K562 (cell line): ENCODE measurements around the gene SIGLEC6. TPM values are rescaled to one million over a fixed set of nuclear protein-coding genes. Genes with fewer than 3 reads are reported as not detected.

Experiments
- CGGBP1 ChIP-seq: fragments of 250-450 bp; sonication (Bioruptor Pico); IDR thresholded peaks from 2 replicates; pipeline ENCODE4 v1.9.0; 2021; ENCODE audit warnings: mild to moderate bottlenecking
- FOXA1 ChIP-seq: fragments of 450-650 bp; IDR thresholded peaks from 2 replicates; pipeline ENCODE4 v1.6.1; 2016; ENCODE audit warnings: mild to moderate bottlenecking, borderline replicate concordance
- GABPA ChIP-seq: fragments of 200-800 bp; sonication (Bioruptor generic); conservative IDR thresholded peaks from 2 replicates; pipeline ENCODE4 v1.6.1; 2016; ENCODE audit warnings: low read depth, missing genetic modification characterization, missing compliant biosample characterization
- HDAC3 ChIP-seq: fragments of 450-650 bp; IDR thresholded peaks from 2 replicates; pipeline ENCODE4 v1.6.1; 2018; ENCODE audit warnings: borderline replicate concordance, mild to moderate bottlenecking, moderate library complexity; ENCODE audit not compliant: partially characterized antibody
- HIVEP1 ChIP-seq: fragments of 250-450 bp; sonication (Bioruptor Pico); IDR thresholded peaks from 2 replicates; pipeline ENCODE4 v1.4.0; 2020; ENCODE audit warnings: mild to moderate bottlenecking
- HNRNPLL ChIP-seq: fragments of 200-400 bp; formaldehyde crosslinking; IDR thresholded peaks from 2 replicates; pipeline ENCODE4 v1.6.1; 2017; ENCODE audit warnings: low read length, low read depth, mild to moderate bottlenecking; ENCODE audit not compliant: poor library complexity, severe bottlenecking
- MITF ChIP-seq: IDR thresholded peaks from 2 replicates; pipeline ENCODE4 v1.6.1; 2014; ENCODE audit warnings: antibody characterized with exemption
- POLR2AphosphoS2 ChIP-seq: IDR thresholded peaks from 2 replicates; pipeline ENCODE4 v1.6.1; 2012; ENCODE audit warnings: low read length, improper control_type of control experiment
- RBFOX2 ChIP-seq: fragments of 200-400 bp; formaldehyde crosslinking; IDR thresholded peaks from 2 replicates; pipeline ENCODE4 v1.6.1; 2017; ENCODE audit warnings: low read depth, mild to moderate bottlenecking, low read length, moderate library complexity
- SRSF1 ChIP-seq: fragments of 200-400 bp; formaldehyde crosslinking; IDR thresholded peaks from 2 replicates; pipeline ENCODE4 v1.6.1; 2017; ENCODE audit warnings: mild to moderate bottlenecking, low read depth, low read length, moderate library complexity
- TCF7L2 ChIP-seq: fragments of 150-350 bp; IDR thresholded peaks from 2 replicates; pipeline ENCODE4 v1.6.1; 2016; ENCODE audit warnings: low read depth, mild to moderate bottlenecking, low read length, moderate library complexity
- THAP12 ChIP-seq: fragments of 250-450 bp; sonication (Bioruptor Pico); IDR thresholded peaks from 2 replicates; pipeline ENCODE4 v1.9.0; 2021; ENCODE audit warnings: mild to moderate bottlenecking, inconsistent platforms
- ZBTB49 ChIP-seq: sonication (generic); formaldehyde crosslinking; IDR thresholded peaks from 2 replicates; pipeline ENCODE4 v1.8.0; 2022; ENCODE audit warnings: missing genetic modification reagents, mild to moderate bottlenecking, borderline replicate concordance
- ZFP36 ChIP-seq: fragments of 150-350 bp; IDR thresholded peaks from 2 replicates; pipeline ENCODE4 v1.6.1; 2018; ENCODE audit warnings: low read length, low read depth; ENCODE audit not compliant: partially characterized antibody
- ZNF175 ChIP-seq: fragments of 200-800 bp; sonication (Bioruptor generic); IDR thresholded peaks from 2 replicates; pipeline ENCODE4 v1.6.1; 2016; ENCODE audit warnings: low read depth, mild to moderate bottlenecking, missing genetic modification characterization, missing compliant biosample characterization
- ZNF778 ChIP-seq: fragments of 450-650 bp; formaldehyde crosslinking; IDR thresholded peaks from 2 replicates; pipeline ENCODE4 v1.4.0; 2020; ENCODE audit warnings: mild to moderate bottlenecking, moderate library complexity
- polyA plus RNA-seq, 8 experiments: library from polyadenylated mRNA; depleted of rRNA in 4 of 8; stranded (reverse) in 5 of 8; unstranded in 3 of 8; fragments of >200 nt; fragmentation: Nextera tagmentation in 2 of 8; fragmentation: Illumina TruSeq in 1 of 8; extraction: Ambion mirVana in 2 of 8; extraction: Trizol in 1 of 8; gene quantifications; 2 replicates each; pipeline versions ENCODE4 v1.2.1 to v1.2.3, GENCODE V29; 2011 to 2014; ENCODE audit warnings: inconsistent platforms in 1 of 8, missing spikeins in 1 of 8
- total RNA-seq, 7 experiments: library from RNA; depleted of rRNA in 6 of 7; stranded (reverse); fragments of >200 nt in 6 of 7; fragmentation: Illumina TruSeq in 2 of 7; extraction: Trizol in 2 of 7; gene quantifications; 2 replicates each; pipeline versions ENCODE4 v1.2.1 to v1.2.3, GENCODE V29; 2011 to 2021; ENCODE audit warnings: low replicate concordance in 1 of 7

SIGLEC6 gene
- total and polyA plus RNA-seq, 9 of the 15 experiments (the other 6 are each of a cell fraction or from before 2014, with no cell fraction given) = 0.03 to 17.5 (median 0.71) TPM

GRCh38 chr19:51547397-51548212 is 16.1 kb upstream of the SIGLEC6 start (continued):
- TF ChIP-seq THAP12 (CRISPR knock-in tag) (peak; percentile 39; the same call in 1 of the 2 replicates), ZBTB49 (no peak), RBFOX2 (peak; percentile 42; the same call in 1 of the 2 replicates), ZFP36 (no peak), TCF7L2 (no peak), FOXA1 (no peak), SRSF1 (no peak), ZNF175 (CRISPR knock-in tag) (peak; percentile 82), HIVEP1 (no peak), CGGBP1 (CRISPR knock-in tag) (peak; percentile 10; the same call in 1 of the 2 replicates), POLR2AphosphoS2 (no peak; the same call in 1 of the 2 replicates), MITF (peak; percentile 99), ZNF778 (CRISPR knock-in tag) (no peak), HNRNPLL (no peak), HDAC3 (peak; percentile 97), GABPA (peak; percentile 83)
